Fibroblast of skin of back (primary cell): ENCODE measurements around the gene ZNF624. TPM values are rescaled to one million over a fixed set of nuclear protein-coding genes. Genes with fewer than 3 reads are reported as not detected.
"Not testable (repeated sequence)": the region's sequence is repeated elsewhere in the genome, so short reads cannot be mapped to it uniquely, and the experiment has no call there.

Source experiments
- DNase-seq: peaks from one replicate; pipeline ENCODE4 v3.0.0-alpha.2; 2013
- polyA plus RNA-seq, 2 experiments: library from polyadenylated mRNA; unstranded; fragments of 120-200 nt; gene quantifications; one replicate each; pipeline ENCODE4 v1.2.1, GENCODE V29; 2013; ENCODE audit not compliant: insufficient read length in 2 of 2

The ZNF624 gene
- 2.3 TPM for polyA plus RNA-seq (2013, experiment 1 of 2; ENCODE audit: insufficient read length)
- 3.6 TPM for polyA plus RNA-seq (2013, experiment 2 of 2; ENCODE audit: insufficient read length)

DNA sequence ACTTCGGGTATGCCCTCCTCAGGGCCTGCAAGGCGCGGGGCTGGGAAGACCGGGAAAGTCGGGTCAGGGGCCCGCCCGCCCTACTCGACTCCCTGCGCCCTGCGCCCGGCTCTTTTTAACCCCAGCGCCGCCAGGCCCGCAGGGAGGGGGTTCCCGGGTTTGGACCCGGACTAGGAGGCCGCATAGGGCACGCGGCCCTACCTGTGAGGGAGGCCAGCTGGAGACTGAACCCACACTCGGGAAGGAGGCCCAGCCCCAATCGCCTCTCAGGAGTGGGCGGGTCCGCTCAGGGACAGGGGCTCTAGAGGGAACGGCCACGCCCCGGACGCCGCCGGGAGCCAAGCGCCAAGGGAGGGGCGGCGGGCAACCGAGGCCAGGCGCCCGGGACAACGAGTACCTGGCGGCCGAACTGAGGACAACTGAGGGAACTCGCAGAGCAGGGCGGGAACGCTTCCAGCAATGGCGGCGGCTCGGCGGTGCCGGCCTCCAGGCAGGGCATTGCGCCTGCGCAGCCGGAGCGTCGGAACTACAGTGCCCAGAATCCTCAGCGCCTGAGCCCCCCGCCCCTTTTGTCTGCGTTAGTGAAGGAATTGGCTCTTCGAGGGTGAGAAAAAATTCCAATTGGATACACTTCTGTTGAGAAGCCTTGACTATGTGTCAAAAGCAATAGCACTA, at the start of gene ZNF624:
TSS of gene ZNF624 (minus strand) at position 484 of the 675 bp plus-strand sequence.
- DNase-seq: peak; percentile 92

DNA sequence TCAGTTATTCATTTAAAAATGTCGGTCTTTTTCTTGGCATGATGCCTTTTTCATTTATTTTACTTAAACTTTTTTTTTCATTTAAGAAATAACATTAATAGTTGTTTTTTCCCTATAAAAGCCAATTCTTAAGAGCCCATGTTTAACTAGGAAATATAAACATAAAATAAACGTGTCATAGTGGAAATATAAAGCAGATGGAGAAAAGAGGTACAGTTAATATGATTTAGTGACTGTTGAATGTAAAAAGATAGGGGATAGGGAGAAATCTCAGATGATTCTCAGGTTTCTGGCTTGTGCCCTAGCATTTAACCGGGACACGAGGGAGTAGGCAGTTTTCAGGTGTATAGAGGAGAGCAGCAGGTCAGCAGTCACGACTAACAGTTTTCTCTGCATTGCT, 44.0 kb upstream of the ZNF624 start:
- DNase-seq: not testable (repeated sequence)

DNA sequence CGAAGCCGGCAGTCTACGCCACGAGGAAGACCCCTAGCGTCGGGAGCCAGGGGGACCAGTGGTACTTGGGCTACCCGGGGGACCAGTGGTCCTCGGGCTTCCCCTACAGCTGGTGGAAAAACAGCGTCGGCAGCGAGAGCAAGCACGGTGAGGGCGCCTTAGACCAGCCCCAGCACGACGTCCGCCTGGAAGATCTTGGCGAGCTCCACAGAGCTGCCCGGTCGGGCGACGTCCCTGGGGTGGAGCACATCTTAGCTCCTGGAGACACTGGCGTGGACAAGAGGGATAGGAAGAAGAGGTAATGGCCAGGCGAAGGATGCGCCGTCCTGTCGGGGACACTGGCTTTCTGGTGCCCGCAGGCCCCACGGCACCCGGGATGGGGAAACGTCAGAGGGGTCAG, 36.8 kb upstream of the ZNF624 start:
- not testable (repeated sequence) for DNase-seq

DNA sequence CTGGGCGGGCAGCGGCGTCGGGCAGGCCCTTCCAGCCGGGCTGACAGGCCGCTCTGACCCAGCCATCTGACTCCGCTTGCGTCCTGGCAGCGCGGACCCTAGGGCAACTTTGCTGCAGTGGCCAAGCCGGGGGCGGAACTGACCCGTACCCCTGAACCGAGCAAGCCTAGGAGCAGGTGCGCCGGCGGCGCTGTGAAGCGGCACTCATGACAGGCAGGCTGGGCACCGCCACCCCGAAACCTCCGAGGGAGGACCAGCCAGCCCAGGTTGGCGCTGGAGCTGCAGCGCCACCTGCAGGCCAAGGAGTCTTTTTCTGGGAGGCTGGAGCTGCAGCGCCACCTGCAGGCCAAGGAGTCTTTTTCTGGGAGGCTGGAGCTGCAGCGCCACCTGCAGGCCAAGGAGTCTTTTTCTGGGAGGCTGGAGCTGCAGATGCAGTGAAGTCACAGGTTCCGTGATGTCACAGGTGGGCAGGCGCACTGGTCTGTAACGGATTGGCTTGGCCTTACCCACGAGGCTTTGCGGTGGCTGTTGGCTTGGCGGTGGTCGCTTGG, 36.2 kb upstream of the ZNF624 start, which contains the start of gene CCDC144A:
TSS of gene CCDC144A (plus strand) at position 511 of the 551 bp plus-strand sequence. CDS start 160 bp downstream, outside the sequence.
- not testable (repeated sequence) for DNase-seq

DNA sequence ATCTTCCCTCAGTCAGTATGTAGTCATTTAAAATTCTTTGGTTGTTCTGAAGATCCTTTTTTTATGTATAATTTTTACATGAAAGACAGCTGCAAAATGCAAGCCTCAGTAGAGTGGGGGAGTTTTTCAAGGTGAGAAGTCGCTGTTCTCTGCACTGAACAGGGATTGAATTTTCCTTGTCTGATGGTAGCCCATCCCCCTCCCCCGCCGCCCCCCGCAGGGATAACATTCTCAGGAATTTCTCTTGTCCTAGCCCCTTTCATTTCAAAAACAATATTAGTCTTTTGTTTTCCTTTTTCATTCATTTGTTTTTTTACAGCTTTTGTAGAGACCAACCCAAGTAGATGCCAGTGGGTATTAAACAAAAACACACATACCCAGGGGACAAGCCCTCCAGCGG, 33.5 kb upstream of the ZNF624 start:
- not testable (repeated sequence) for DNase-seq

DNA sequence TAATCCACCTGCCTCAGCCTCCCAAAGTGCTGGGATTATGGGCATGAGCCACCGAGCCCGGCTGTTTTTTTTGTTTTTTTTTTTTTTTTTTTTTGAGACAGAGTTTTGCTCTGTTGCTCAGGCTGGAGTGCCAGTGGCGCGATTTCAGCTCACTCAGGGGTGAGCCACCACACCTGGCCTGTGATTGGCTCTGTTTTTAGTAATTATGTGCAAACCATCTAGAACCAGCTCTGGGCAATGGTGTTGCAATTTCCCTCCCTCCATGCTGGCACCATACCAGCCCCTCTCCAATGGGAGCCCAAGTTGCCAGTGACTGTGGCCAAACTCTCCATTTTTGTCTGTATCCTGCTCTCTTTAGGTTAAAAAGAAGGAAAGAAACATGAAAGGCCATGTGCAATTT, 32.4 kb upstream of the ZNF624 start:
- DNase-seq: not testable (repeated sequence)

DNA sequence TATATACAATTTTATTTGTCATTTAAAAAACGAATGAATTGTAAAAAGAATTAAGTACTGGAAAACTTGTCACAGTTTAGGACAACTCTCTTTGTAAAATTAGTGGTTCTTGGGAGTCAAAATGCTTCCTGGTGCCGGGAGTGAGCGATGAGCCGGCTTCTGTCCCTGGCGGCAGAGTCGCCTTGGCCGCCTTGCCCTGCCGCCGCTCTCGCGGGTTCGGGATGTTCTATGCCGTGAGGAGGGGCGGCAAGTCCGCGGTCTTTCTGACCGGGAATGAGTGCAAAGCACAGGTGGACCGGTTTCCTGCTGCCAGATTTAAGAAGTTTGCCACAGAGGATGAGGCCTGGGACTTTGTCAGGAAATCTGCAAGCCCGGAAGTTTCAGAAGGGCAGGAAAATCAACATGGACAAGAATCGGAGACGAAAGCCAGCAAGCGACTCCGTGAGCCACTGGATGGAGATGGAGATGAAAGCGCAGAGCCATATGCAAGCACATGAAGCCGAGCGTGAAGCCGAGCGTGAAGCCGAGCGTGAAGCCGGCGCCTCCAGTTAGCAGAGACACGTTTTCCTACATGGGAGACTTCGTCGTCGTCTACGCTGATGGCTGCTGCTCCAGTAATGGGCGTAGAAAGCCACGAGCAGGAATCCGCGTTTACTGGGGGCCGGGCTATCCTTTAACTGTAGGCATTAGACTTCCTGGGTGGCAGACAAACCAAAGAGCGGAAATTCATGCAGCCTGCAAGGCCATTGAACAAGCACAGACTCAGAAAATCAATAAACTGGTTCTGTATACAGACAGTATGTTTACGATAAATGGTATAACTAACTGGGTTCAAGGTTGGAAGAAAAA, 29.9 kb upstream of the ZNF624 start:
- DNase-seq: not testable (repeated sequence)

DNA sequence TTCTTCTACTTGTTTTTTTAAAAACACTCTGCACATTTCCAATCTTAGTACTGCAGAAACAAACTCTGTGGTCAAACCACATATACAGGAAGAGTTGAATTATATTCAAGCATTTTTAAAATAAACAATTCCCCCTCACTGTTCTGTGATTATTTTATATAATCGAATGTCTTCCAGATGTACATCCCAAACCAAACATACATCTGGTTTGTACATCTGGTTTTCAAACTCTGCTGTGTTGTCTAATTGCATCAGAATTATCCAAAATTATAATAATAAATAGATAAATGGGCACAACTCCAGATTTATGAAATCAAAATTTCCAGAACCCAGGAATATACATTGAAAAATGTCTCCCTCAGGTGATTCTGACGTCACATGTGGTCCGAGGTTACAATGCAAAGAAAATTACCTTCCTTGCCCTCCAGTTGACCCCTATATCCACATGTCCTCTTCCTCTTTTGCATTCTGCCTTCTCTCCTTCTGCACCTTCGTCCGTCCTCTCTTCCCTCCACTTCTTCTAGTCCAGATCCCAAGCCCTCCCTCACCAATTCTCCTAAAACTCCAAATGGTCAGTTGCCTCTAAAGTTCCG, 23.1 kb upstream of the ZNF624 start:
- DNase-seq: no peak

DNA sequence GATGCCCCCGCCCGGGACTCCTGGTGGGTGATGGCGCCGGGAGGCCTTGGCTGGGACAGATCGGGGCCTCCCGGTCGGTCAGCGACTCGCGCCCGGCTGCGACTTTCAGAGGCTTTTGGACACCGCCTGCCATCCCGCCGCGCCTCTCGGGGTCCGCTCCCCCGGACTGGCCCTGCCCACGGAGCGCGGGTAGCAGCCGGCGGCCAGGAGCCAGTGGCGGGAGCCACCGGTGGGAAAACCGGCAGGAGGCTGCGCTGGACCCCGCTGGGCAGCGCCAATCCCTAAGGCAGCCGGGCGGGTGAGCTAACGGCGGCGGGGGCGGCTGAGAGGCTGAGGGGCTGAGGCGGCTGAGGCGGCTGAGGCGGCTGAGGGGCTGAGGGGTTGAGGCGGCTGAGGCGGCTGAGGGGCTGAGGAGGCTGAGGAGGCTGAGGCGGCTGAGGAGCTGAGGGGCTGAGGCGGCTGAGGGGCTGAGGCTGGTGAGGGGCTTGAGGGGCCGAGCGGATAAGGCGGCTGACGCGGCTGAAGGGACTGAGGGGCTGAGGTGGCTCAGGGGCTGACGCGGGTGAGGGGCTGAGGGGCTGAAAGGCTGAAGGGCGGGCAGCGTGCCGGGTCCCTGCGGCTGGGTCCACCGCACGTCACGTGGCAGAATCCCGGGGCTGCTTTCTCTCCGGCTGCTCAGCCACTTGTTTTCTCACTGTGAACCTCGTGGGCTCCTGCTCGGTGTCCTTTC, 13.4 kb upstream of the ZNF624 start:
- not testable (repeated sequence) for DNase-seq

DNA sequence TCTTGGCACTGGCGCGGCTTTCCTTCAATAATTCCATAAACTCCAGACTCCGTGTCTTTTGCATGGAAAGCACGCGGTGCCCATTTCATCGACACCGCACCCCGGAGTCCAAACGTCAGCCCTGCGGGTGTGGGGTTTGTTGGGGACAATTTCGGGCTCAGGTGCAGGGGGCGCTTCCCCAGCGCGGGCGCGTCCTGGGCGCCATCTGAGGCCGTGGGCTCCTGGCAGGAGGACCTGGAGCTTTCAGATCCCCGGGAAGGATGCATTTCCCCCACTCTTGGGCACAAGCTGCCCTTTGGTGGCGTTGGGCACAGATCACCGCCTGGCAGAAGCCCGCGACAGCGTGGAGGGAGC, 12.9 kb upstream of the ZNF624 start:
- DNase-seq: not testable (repeated sequence)

DNA sequence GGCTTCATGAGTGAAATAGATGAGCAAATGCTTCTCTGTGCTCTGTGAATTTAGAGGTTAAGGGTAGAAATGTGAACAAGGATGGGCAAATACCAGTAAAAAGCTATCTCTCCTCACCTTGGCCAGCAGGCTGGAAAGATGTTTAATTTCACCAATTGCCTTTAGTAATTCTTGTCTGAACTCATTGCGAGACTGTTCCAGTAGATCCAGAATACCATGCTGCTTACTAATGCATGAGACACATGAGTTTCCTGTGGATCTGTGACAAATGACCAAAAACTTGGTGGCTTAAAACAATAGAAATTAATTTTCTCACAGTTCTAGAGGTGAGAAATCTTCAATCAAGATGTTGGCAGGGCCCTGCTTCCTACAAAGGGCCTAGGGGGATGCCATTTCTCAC, 9.3 kb upstream of the ZNF624 start:
- DNase-seq: peak; percentile 34

DNA sequence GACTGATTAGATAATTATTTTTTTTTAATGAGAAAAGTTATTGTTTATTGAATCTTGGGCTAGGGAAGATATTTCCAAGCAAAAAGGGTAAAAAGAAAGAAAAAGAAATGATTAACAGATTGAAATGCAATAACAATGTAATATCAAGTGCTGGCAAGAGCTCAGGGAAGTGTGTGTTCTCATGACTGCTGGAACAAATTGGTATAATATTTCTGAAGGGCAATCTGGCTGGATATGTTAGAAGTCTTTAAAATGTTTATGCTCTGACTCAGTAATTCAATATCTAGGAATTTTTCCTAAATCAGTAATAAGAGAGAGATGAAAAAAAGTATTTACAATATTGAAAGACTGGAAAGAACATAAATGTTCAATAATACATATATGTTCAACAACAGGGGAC, 7.6 kb upstream of the ZNF624 start:
- DNase-seq: no peak

DNA sequence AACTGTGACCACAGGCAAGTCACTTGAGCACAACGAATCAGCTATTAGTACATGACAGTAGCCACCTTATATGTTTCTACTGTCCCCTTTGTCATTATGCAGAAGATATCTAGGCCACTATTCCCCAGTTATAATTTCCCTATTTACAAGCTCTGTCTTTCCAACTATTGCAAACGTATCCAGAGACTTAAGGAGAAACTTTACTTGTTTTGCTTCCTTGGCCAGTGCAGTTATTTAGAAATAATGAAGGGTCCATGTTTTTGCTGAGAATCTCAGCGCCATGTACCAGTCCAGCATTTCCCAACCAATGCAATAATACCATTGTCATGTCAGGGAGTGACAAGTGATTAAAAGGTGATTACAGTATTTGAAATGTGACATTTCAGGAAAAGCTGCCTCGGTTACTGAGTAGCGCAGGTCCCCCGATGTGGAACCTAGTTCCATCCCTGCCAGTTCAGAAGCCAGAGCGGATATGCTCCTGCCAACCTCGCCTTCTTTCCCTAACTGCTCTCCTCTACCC, 743 bp downstream of the ZNF624 start:
- no peak for DNase-seq

DNA sequence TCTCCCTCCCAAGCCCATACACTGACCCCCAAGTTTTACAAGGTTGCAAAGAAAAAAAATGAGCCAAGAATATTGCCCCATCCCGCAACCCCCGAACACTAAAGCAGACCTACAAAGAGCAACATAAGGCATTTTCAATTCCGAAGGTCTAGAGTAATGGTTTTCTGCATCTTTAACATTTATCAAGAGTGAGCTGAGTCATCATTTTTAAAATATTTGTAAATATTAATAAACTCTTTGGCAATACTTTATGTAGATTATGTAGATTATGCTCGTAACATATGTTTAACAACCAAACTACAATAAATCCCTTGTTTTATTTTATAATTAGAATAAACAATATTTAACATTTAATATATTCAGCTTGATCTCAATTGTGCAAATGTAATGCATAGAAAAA, 1.4 kb downstream of the ZNF624 start:
- DNase-seq: no peak

DNA sequence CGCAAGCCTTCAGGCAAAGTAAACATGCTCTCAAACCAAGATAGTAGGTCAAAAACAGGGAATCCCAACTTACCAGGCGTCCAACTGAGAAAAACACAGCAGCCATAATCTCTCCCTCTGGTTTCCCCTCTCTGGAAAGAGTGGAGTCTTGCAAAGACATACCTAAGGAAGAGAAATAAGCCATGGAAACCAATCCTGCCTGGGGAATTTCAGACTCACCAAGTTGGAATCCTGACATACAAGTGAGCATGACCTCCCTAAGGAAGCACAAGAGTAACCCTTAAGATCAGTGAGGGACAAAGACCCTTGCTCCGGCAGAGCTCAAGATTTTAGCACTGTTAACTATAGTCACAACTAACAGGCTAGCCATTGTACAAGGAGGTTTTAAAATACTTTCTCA, 4.1 kb downstream of the ZNF624 start:
- no peak for DNase-seq

DNA sequence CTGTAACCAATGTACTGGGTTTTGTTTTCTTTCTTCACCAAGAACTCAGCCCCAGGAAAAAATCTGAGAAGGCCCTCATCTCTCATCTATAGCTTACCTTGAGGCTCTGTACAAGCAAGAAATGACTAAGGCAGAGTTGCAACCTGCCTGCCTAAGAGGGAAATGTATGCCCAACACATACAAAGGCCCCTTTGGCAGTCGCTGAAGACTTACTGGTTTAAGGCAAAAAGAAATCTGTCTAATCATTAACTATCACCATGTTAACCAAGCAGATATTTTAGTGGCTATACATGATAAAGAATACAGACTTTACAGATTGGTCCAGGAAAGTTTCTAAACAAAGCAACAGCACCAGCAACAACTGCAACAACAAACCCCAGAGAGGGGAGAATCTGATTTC, 14.2 kb downstream of the ZNF624 start:
- no peak for DNase-seq

DNA sequence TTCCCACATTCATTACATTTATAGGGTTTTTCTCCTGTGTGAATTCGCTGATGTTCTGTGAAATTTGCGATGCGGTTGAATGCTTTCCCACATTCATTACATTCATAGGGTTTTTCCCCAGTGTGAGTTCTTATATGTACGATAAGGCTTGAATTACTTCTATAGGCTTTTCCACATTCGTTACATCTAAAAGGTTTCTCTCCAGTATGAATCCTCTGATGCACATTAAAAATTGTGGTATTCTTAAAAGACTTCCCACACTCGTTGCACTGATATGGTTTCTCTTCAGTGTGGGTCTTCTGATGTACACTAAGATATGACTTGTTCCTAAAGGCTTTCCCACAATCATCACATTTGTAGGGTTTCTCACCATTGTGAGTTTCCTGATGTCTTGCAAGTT, 30.4 kb downstream of the ZNF624 start:
- DNase-seq: no peak

DNA sequence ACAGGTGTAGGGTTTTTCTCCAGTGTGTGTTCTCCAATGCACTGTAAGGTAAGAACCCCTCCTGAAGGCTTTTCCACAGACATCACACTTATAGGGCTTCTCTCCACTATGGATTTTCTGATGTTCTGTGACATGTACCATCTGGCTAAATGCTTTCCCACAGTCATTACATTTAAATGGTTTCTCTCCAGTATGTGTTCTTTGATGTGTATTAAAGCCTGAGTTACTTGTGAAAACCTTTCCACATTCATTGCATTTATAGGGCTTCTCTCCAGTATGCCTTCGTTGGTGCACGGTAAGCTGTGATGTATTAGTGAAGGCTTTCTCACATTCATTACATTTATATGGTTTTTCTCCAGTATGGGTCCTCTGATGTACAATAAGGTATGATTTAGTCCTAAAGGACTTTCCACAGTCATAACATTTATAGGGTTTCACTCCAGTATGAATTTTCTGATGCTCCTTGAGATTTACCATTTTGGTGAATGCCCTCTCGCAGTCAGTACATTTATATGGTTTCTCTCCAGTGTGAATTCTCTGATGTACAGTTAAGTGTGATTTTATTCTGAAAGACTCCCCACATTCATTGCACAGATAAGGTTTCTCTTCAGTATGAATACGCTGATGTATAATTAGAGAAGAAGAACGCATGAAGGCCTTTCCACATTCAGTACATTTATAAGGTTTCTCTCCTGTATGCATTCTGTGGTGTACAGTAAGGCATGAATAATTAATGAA, 30.9 kb downstream of the ZNF624 start:
- DNase-seq: no peak

DNA sequence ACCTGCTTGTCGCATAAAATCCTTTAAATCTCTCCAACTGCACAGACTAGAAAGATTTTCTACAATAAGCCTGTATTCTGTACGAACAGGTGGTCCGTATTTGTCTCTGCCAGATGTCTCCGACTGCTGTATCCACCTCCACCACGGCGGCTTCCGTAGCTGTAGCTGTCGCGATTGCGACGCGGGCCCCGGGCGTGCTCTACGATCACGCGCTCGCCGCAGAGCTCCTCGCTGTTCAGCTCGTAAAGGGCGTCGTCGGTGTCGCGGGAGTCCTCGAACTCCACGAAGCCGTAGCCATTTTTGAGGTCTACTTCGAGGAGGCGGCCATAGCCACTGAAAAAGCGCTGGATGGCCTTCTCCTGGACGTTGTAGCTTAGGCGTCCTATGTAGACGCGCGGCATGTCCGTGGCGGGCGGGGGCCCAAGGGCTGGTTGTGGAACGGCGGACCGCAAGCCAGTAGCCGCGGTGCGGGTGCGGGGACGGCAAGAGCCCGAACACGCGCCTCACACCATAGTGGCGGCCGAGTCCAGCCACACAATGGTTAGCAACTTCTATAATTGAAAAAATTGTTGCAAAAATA, 36.1 kb downstream of the ZNF624 start:
- no peak for DNase-seq

DNA sequence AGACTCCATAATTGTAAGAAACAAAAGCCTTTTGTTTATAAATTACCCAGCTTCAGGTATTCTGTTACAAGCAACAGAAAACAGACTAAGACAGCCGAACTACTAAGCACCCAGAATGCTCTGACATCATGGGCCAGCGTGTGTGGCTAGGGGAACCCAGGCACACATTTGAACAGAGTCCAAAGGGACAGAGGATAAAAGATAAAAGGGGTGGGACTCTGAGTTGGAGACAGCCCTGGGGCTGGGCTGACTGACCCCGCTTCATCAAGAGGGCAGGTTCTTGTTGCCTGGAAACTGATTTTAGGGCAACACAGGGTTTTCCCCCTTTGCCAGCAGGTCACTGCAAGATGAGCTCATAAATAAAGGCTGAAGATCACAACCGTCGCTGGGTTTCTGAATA, 54.1 kb downstream of the ZNF624 start:
- no peak for DNase-seq
